Activated gamma-delta T cell (primary cell): ENCODE measurements around the gene MAP4K5.
"Not testable (repeated sequence)": the region's sequence is repeated elsewhere in the genome, so short reads cannot be mapped to it uniquely, and the experiment has no call there.

Experiments
- DNase-seq: peaks from one replicate; lab custom pipeline; 2025; lab: John Stamatoyannopoulos, UW
- total RNA-seq, 2 donors: gene quantifications; one replicate each; lab custom pipeline; 2026; lab: John Stamatoyannopoulos, UW

MAP4K5 gene
- total RNA-seq: 72.7 to 85.3 reads per million in 2 donors

- peak; percentile 86 for DNase-seq
Observed at GRCh38 chr14:50532502-50533240, at the start of gene MAP4K5. Gene MAP4K5 (minus strand): TSS chr14:50532569. CDS start chr14:50532049, 520 bp downstream.

- no peak for DNase-seq
Observed at GRCh38 chr14:50578433-50578832, 46.1 kb upstream of the MAP4K5 start.

GRCh38 chr14:50577982-50578381 lies 45.6 kb upstream of the MAP4K5 start:
- no peak for DNase-seq

- no peak for DNase-seq
Observed at GRCh38 chr14:50575769-50576168, 43.4 kb upstream of the MAP4K5 start.

- no peak for DNase-seq
Observed at GRCh38 chr14:50573862-50574261, 41.5 kb upstream of the MAP4K5 start.

- no peak for DNase-seq
Observed at GRCh38 chr14:50569714-50570274, 37.4 kb upstream of the MAP4K5 start.

- DNase-seq: no peak
Observed at GRCh38 chr14:50562841-50563240, 30.5 kb upstream of the MAP4K5 start.

GRCh38 chr14:50560931-50561285 lies 28.5 kb upstream of the MAP4K5 start:
- peak; percentile 11 for DNase-seq

GRCh38 chr14:50559990-50560930 lies 27.9 kb upstream of the MAP4K5 start, which contains the start of gene ATL1:
Gene ATL1 (plus strand): TSS chr14:50560145. CDS start chr14:50560266, 121 bp downstream.
- peak; percentile 20 for DNase-seq

GRCh38 chr14:50552796-50553195 lies 20.4 kb upstream of the MAP4K5 start:
- not testable (repeated sequence) for DNase-seq

GRCh38 chr14:50551877-50552276 lies 19.5 kb upstream of the MAP4K5 start:
- no peak for DNase-seq

- no peak for DNase-seq
Observed at GRCh38 chr14:50550294-50550693, 17.9 kb upstream of the MAP4K5 start.

GRCh38 chr14:50545618-50546017 lies 13.2 kb upstream of the MAP4K5 start:
- no peak for DNase-seq

- DNase-seq: no peak
Observed at GRCh38 chr14:50544911-50545310, 12.5 kb upstream of the MAP4K5 start.

GRCh38 chr14:50542941-50543418 lies 10.6 kb upstream of the MAP4K5 start:
- no peak for DNase-seq

GRCh38 chr14:50541159-50541567 lies 8.8 kb upstream of the MAP4K5 start:
- no peak for DNase-seq

GRCh38 chr14:50539051-50539450 lies 6.7 kb upstream of the MAP4K5 start:
- DNase-seq: no peak

GRCh38 chr14:50538034-50538433 lies 5.7 kb upstream of the MAP4K5 start:
- DNase-seq: not testable (repeated sequence)

- no peak for DNase-seq
Observed at GRCh38 chr14:50534997-50535396, 2.6 kb upstream of the MAP4K5 start.

- DNase-seq: no peak
Observed at GRCh38 chr14:50534416-50534815, 2.0 kb upstream of the MAP4K5 start.

GRCh38 chr14:50533806-50534205 lies 1.4 kb upstream of the MAP4K5 start:
- DNase-seq: no peak

GRCh38 chr14:50533241-50533705 lies 904 bp upstream of the MAP4K5 start:
- no peak for DNase-seq
